Thymus (tissue), 11 donors: Measurements from ENCODE around the gene FRMD6. TPM values are rescaled to one million over a fixed set of nuclear protein-coding genes. Genes with fewer than 3 reads are reported as not detected.

Source experiments
- DNase-seq, 9 donors: peaks; one replicate each; pipeline ENCODE4 v3.0.0-alpha.2; 2013; ENCODE audit warnings: low spot score in 9 of 9, low read depth in 6 of 9, missing footprints in 1 of 9
- H3K27ac ChIP-seq, 2 donors: one replicate each; pipeline ENCODE4 v1.5.1; 2013; ENCODE audit warnings: control low read depth in 1 of 2, low read depth in 1 of 2, low read length in 1 of 2, mild to moderate bottlenecking in 1 of 2, moderate library complexity in 1 of 2
- H3K27me3 ChIP-seq, 2 donors: one replicate each; pipeline ENCODE4 v1.5.1; 2013; ENCODE audit warnings: low read length in 1 of 2; ENCODE audit not compliant: control insufficient read depth in 2 of 2, insufficient read depth in 1 of 2
- H3K36me3 ChIP-seq, 2 donors: one replicate each; pipeline ENCODE4 v1.5.1; 2013; ENCODE audit warnings: low read length in 1 of 2, mild to moderate bottlenecking in 1 of 2, moderate library complexity in 1 of 2; ENCODE audit not compliant: control insufficient read depth in 2 of 2, insufficient read depth in 2 of 2
- H3K4me1 ChIP-seq, 2 donors: one replicate each; pipeline ENCODE4 v1.5.1; 2013; ENCODE audit warnings: low read length in 2 of 2; ENCODE audit not compliant: control insufficient read depth in 2 of 2, insufficient read depth in 2 of 2
- H3K4me3 ChIP-seq, 2 donors: one replicate each; pipeline ENCODE4 v1.5.1; 2013; ENCODE audit warnings: low read length in 2 of 2, control low read depth in 1 of 2, mild to moderate bottlenecking in 1 of 2
- H3K9me3 ChIP-seq, 2 donors: one replicate each; pipeline ENCODE4 v1.5.1; 2013; ENCODE audit warnings: low read length in 1 of 2, mild to moderate bottlenecking in 1 of 2; ENCODE audit not compliant: control insufficient read depth in 2 of 2, insufficient read depth in 1 of 2
- WGBS: extraction: QIAGEN DNeasy Blood & Tissue Kit; methylation state at CpG from one replicate; pipeline ENCODE4 v1.1.7; 2013; 5-methylcytosine and 5-hydroxymethylcytosine counted together
- polyA plus RNA-seq: library from polyadenylated mRNA; stranded (reverse); fragments of 200-250 nt; gene quantifications from one replicate; pipeline ENCODE4 v1.2.3, GENCODE V29; 2013
- total RNA-seq: library from RNA; stranded (reverse); fragments of 120-200 nt; gene quantifications from one replicate; pipeline ENCODE4 v1.2.4, GENCODE V29; 2013
- donor health status: healthy.

FRMD6 gene
- total and polyA plus RNA-seq, 2 donors, result 8.6 to 10.2 TPM

GRCh38 chr14:51715742-51716141 lies 64.0 kb downstream of the FRMD6 start:
- 87% methylated on average over 2 of the region's 2 CpGs for WGBS
- peaks cover 0 to 3% of the 10 kb centered on the region in 2 donors for H3K36me3 ChIP-seq

GRCh38 chr14:51716610-51717009 lies 64.9 kb downstream of the FRMD6 start:
- no peak for DNase-seq
- Histone ChIP-seq H3K4me1 (no peaks in the 10 kb centered on the region), H3K27me3 (no peaks in the 10 kb centered on the region), H3K27ac (no peak overlapping the region), H3K9me3 (no peaks in the 10 kb centered on the region), H3K4me3 (no peak overlapping the region), H3K36me3 (peaks cover 0 to 3% of the 10 kb centered on the region in 2 donors)
- WGBS, result 37% methylated on average over 6 of the region's 6 CpGs

More at GRCh38 chr14:51715742-51716141, 64.0 kb downstream of the FRMD6 start:
- DNase-seq, result no peak
- Histone ChIP-seq H3K27me3 (no peaks in the 10 kb centered on the region), H3K27ac (no peak overlapping the region), H3K9me3 (no peaks in the 10 kb centered on the region), H3K4me3 (no peak overlapping the region), H3K4me1 (no peaks in the 10 kb centered on the region)

GRCh38 chr14:51717766-51718165 lies 66.1 kb downstream of the FRMD6 start:
- 97% methylated on average over 3 of the region's 3 CpGs for WGBS
- Histone ChIP-seq H3K36me3 (peaks cover 2 to 5% of the 10 kb centered on the region in 2 donors), H3K9me3 (no peaks in the 10 kb centered on the region), H3K27ac (no peak overlapping the region), H3K4me1 (no peaks in the 10 kb centered on the region), H3K27me3 (no peaks in the 10 kb centered on the region), H3K4me3 (no peak overlapping the region)
- no peak for DNase-seq

GRCh38 chr14:51719955-51720354 lies 68.2 kb downstream of the FRMD6 start:
- WGBS, result 95% methylated on average over 17 of the region's 17 CpGs
- DNase-seq, result no peak
- H3K4me1 ChIP-seq, result no peaks in the 10 kb centered on the region
- H3K27ac ChIP-seq, result no peak overlapping the region
- no peaks in the 10 kb centered on the region for H3K9me3 ChIP-seq
- H3K36me3 ChIP-seq, result peaks cover 3 to 8% of the 10 kb centered on the region in 2 donors
- H3K27me3 ChIP-seq, result no peaks in the 10 kb centered on the region
- H3K4me3 ChIP-seq, result no peak overlapping the region

GRCh38 chr14:51723990-51724389 lies 72.3 kb downstream of the FRMD6 start:
- no peak overlapping the region for H3K4me3 ChIP-seq
- WGBS, result 97% methylated on average over 3 of the region's 3 CpGs
- H3K4me1 ChIP-seq, result no peaks in the 10 kb centered on the region
- H3K27me3 ChIP-seq, result no peaks in the 10 kb centered on the region
- peaks cover 3 to 10% of the 10 kb centered on the region in 2 donors for H3K36me3 ChIP-seq
- H3K27ac ChIP-seq, result no peak overlapping the region
- no peaks in the 10 kb centered on the region for H3K9me3 ChIP-seq
- DNase-seq, result no peak

GRCh38 chr14:51724650-51725049 lies 72.9 kb downstream of the FRMD6 start:
- no peak for DNase-seq
- no peaks in the 10 kb centered on the region for H3K27me3 ChIP-seq
- H3K27ac ChIP-seq, result no peak overlapping the region
- H3K4me3 ChIP-seq, result no peak overlapping the region
- WGBS, result 94% methylated on average over 3 of the region's 3 CpGs
- no peaks in the 10 kb centered on the region for H3K9me3 ChIP-seq
- H3K36me3 ChIP-seq, result peaks cover 3 to 10% of the 10 kb centered on the region in 2 donors
- H3K4me1 ChIP-seq, result no peaks in the 10 kb centered on the region

- DNase-seq, result no peak
- Histone ChIP-seq H3K4me3 (no peak overlapping the region), H3K9me3 (no peaks in the 10 kb centered on the region), H3K36me3 (peaks cover 3 to 9% of the 10 kb centered on the region in 2 donors), H3K27me3 (no peaks in the 10 kb centered on the region), H3K4me1 (no peaks in the 10 kb centered on the region), H3K27ac (no peak overlapping the region)
- WGBS, result 97% methylated on average over 3 of the region's 3 CpGs
Measured at GRCh38 chr14:51725061-51725460, 73.4 kb downstream of the FRMD6 start.

- H3K9me3 ChIP-seq, result no peaks in the 10 kb centered on the region
- no peak for DNase-seq
- over 99% methylated on average over 2 of the region's 2 CpGs for WGBS
Measured at GRCh38 chr14:51726166-51726899, 74.6 kb downstream of the FRMD6 start.

GRCh38 chr14:51727526-51727925 lies 75.8 kb downstream of the FRMD6 start:
- H3K36me3 ChIP-seq, result peaks cover 3 to 7% of the 10 kb centered on the region in 2 donors
- no peaks in the 10 kb centered on the region for H3K4me1 ChIP-seq
- 91% methylated on average over 5 of the region's 5 CpGs for WGBS
- H3K27me3 ChIP-seq, result no peaks in the 10 kb centered on the region
- no peak for DNase-seq
- no peaks in the 10 kb centered on the region for H3K9me3 ChIP-seq
- H3K4me3 ChIP-seq, result no peak overlapping the region
- H3K27ac ChIP-seq, result no peak overlapping the region

More at GRCh38 chr14:51726166-51726899, 74.6 kb downstream of the FRMD6 start:
- no peaks in the 10 kb centered on the region for H3K4me1 ChIP-seq
- no peak overlapping the region for H3K4me3 ChIP-seq
- no peaks in the 10 kb centered on the region for H3K27me3 ChIP-seq
- H3K36me3 ChIP-seq, result peaks cover 3 to 7% of the 10 kb centered on the region in 2 donors
- no peak overlapping the region for H3K27ac ChIP-seq
